Large intestine (tissue), 3 donors: ENCODE data around the gene RCCD1. TPM values are rescaled to one million over a fixed set of nuclear protein-coding genes. Genes with fewer than 3 reads are reported as not detected.
A peak's percentile ranks its signal among the peaks of the same experiment; 100 is the strongest.

Experiments used
- DNase-seq, 2 donors: peaks; one replicate each; pipeline versions ENCODE4 v3.0.0 to v3.0.0-alpha.2; 2013
- H3K27ac ChIP-seq: one replicate; pipeline ENCODE4 v1.5.1; 2013; ENCODE audit warnings: low read length
- H3K27me3 ChIP-seq: 2 replicates; pipeline ENCODE4 v1.6.1; 2013; ENCODE audit warnings: low read length; ENCODE audit not compliant: control insufficient read depth, insufficient read depth
- H3K36me3 ChIP-seq: 2 replicates; pipeline ENCODE4 v1.6.1; 2013; ENCODE audit warnings: low read length; ENCODE audit not compliant: control insufficient read depth, insufficient read depth
- H3K4me1 ChIP-seq: one replicate; pipeline ENCODE4 v1.6.1; 2013; ENCODE audit warnings: low read length; ENCODE audit not compliant: control insufficient read depth, insufficient read depth
- H3K4me3 ChIP-seq: one replicate; pipeline ENCODE4 v1.5.1; 2013; ENCODE audit warnings: low read length
- H3K9me3 ChIP-seq: one replicate; pipeline ENCODE4 v1.6.1; 2013; ENCODE audit warnings: mild to moderate bottlenecking, low read depth, low read length, moderate library complexity; ENCODE audit not compliant: control insufficient read depth
- WGBS: methylation state at CpG from one replicate; pipeline ENCODE4 v1.1.5; 2013; ENCODE audit warnings: low lambda C conversion rate; ENCODE audit not compliant: insufficient coverage; 5-methylcytosine and 5-hydroxymethylcytosine counted together
- polyA plus RNA-seq: library from polyadenylated mRNA; unstranded; fragments of 120-200 nt; gene quantifications from one replicate; pipeline ENCODE4 v1.2.1, GENCODE V29; 2013

The RCCD1 gene
- polyA plus RNA-seq, 1 donor: 22.9 TPM

DNA sequence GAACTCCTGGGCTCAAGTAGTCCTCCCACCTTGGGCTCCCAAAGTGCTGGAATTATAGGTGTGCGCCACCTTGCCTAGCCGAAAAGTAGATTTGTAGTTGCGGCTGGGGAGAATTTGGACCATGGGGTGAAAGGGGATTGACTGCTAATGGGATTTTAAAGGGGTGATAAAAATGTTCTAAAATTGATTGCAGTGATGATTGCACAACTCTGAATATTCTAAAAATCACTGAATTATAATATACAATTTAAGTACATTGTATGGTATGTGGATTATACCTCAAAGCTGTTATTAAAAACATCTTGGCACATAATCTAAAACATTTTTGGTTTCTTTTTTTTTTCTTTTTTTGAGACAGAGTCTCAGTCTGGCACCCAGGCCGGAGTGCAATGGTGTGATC lies 35.8 kb downstream of the RCCD1 start:
- no peak for DNase-seq
- no CpG with 5 or more reads among the region's 4 CpGs for WGBS
- no peaks in the 10 kb centered on the region for H3K27me3 ChIP-seq
- H3K4me3 ChIP-seq: no peak overlapping the region
- no peaks in the 10 kb centered on the region for H3K9me3 ChIP-seq
- no peaks in the 10 kb centered on the region for H3K36me3 ChIP-seq
- peaks cover 3% of the 10 kb centered on the region for H3K4me1 ChIP-seq
- no peak overlapping the region for H3K27ac ChIP-seq

DNA sequence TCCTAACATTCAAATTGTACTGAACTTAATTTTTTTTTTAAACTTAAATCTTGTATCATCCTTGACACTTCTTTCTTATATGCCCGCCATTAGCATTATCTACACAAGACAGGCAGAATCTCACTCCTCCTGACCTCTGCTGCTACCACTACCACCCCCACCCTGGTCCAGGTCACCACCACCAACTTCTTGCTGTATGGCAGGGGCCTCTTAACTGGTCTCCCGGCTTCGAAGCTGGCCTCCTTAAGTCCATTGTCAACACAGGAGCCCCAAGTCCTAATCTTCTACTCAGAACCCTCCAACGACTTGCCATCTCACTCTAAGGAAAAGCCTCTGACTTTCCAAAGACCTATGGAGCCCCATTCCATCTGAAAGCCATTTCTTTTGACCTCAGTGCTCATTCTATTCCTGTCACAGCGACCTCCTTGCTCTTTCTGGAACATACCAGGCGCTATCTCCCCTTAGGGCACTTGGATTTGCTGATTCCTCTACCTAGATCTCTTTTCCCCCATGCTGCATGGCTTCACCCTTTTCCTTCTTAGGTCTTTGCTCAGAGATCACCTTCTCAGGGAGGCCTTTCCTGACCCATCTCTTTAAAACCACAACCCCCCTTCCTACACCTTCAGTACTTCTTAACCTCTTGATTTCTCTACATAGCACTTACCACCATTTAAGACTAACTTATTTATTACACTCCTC lies 37.1 kb downstream of the RCCD1 start:
- Histone ChIP-seq H3K9me3 (no peaks in the 10 kb centered on the region), H3K27ac (no peak overlapping the region), H3K4me3 (no peak overlapping the region), H3K4me1 (peaks cover 3% of the 10 kb centered on the region), H3K36me3 (no peaks in the 10 kb centered on the region), H3K27me3 (no peaks in the 10 kb centered on the region)
- WGBS: 100% methylated on average over 1 of the region's 6 CpGs
- peak in 1 of 2 donors; percentile 21 for DNase-seq

DNA sequence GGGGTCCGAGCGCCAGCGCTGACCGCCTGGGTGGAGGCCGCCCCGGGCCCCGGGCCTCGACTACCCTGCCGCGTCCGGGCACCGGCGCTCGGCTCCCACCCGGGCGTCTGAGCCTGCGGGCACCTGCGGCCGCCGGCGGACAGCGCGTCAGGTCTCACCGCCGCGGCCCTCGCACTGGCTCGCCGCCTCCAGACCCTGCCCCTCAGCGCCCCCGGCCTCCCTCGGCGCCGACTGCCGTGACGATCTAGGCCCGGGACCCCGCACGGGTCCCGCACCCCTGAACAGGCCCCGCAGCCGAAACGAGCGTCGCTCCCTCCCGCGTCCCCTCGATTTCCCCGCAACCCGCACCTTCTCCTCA lies 39.4 kb downstream of the RCCD1 start:
- DNase-seq: no peak
- Histone ChIP-seq H3K27me3 (no peaks in the 10 kb centered on the region), H3K4me1 (peaks cover 3% of the 10 kb centered on the region), H3K4me3 (peak overlapping the region; percentile 83), H3K36me3 (peaks cover 11% of the 10 kb centered on the region), H3K9me3 (no peaks in the 10 kb centered on the region), H3K27ac (peak overlapping the region; percentile 55)
- no CpG with 5 or more reads among the region's 50 CpGs for WGBS

DNA sequence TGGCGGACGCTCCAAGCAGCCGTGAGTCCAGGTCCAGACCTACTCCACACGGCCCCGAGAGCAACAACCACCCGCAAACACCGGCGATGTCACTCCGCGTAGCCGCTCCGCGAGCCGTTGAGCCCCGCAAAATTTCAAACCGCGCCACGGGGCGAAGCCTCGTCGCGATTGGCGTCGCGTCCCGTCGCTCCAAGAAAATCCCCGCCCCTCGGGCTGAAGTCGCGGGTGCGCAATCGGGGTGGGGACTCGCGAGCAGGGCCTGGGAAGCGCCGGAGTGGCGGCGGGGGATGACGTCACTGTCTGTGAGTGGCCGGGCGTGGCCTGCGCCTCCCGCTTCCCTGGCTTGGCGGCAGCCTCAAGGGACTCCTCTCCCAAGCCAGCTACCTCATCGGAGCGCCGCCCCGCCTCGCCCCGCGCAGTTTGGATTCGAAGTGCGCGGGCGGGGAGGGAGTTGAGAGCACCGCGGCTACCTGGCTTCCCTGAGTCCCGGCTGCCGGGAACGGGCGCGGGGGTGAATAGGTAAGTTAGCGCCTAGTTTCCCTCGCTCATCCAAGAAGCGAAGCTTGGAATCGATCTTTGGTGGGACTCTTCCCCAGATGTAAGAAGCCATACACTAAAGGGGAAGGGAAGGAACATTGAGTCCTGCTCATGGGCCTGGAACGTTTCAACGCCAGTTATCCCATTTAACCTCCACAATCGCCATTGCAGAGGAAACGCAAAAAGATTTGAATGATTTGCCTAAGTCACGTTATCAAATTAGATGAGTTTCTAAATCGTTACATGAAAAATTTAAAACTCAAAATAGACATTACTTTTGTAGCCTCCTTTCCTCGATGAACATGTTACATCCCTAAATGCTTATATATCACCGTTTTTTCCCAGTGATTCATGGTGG lies 40.0 kb downstream of the RCCD1 start, which contains the start of gene PRC1:
Gene PRC1, minus strand, starts transcription at position 119 of the 895 bp plus-strand sequence. Its CDS starts 118 bp downstream, at position 1.
- H3K9me3 ChIP-seq: no peaks in the 10 kb centered on the region
- peaks cover 17% of the 10 kb centered on the region for H3K36me3 ChIP-seq
- peak within 1 kb of the TSS; percentile 83 for H3K4me3 ChIP-seq
- H3K27ac ChIP-seq: peak within 1 kb of the TSS; percentile 66
- 0% methylated on average over 1 of the region's 75 CpGs for WGBS
- peaks cover 3% of the 10 kb centered on the region for H3K4me1 ChIP-seq
- DNase-seq: peak; percentile 99 to 100
- H3K27me3 ChIP-seq: no peaks in the 10 kb centered on the region

DNA sequence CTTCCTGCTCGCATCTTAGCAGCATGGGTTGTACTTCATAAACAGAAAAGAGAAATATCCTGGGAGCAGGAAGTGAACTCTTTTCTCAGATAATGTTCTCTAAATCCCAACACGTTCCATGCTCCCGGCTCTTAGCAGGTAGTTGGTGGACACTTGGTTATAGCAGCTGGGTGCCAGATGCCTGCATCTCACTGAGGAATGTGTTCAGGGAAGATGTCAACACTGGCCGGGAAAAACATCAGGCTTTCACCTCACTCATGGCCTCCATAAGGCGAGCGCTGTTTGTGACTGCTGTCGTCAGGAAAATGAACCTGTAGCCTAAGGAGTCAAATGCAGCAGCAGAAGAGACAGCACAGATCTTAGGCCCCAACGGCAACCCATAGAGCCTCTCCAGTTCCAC lies 44.1 kb downstream of the RCCD1 start:
- no peaks in the 10 kb centered on the region for H3K9me3 ChIP-seq
- no peaks in the 10 kb centered on the region for H3K4me1 ChIP-seq
- no peak overlapping the region for H3K27ac ChIP-seq
- no peak overlapping the region for H3K4me3 ChIP-seq
- peaks cover 47% of the 10 kb centered on the region for H3K36me3 ChIP-seq
- no peak for DNase-seq
- no peaks in the 10 kb centered on the region for H3K27me3 ChIP-seq
- no CpG with 5 or more reads among the region's 8 CpGs for WGBS

DNA sequence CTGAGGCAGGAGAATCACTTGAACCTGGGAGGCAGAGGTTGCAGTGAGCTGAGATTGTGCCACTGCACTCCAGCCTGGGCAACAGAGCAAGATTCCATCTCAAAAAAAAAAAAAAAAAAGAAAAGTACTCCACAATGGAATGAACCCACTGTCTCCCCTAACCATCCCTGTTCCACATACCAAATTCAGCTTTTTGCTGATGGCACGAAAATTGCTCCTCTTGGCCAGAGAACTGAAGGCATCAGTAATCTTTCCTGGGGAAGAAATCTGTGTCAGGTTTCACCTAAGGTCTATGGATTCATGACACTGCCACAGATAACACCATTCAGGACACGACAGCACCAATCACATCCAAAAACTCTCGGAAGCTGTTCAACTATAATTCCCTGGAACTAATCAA lies 46.5 kb downstream of the RCCD1 start:
- Histone ChIP-seq H3K9me3 (no peaks in the 10 kb centered on the region), H3K36me3 (peaks cover 67% of the 10 kb centered on the region), H3K4me1 (no peaks in the 10 kb centered on the region), H3K27ac (no peak overlapping the region), H3K4me3 (no peak overlapping the region), H3K27me3 (no peaks in the 10 kb centered on the region)
- no CpG with 5 or more reads among the region's 3 CpGs for WGBS
- no peak for DNase-seq

DNA sequence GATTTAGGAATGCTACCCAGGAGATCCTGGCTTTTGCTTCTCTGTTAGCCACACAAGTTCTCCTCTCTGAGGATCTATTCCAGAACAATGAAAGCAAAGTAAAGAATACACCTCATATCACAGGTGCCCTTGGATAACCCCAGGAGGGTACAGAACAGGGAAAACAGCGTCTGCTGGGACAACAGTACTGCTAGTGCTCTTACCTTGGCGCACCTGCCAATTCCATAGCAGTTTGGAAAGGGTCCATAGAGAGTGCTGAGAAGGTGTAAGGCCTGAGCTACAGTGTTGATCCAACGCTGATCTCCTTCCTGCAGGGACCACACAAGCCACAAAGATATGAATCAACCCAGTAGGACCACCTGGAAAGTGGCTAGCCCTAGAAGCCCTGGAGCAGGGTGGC lies 52.6 kb downstream of the RCCD1 start:
- peaks cover 65% of the 10 kb centered on the region for H3K36me3 ChIP-seq
- H3K4me3 ChIP-seq: no peak overlapping the region
- no CpG with 5 or more reads among the region's 3 CpGs for WGBS
- H3K9me3 ChIP-seq: no peaks in the 10 kb centered on the region
- H3K27me3 ChIP-seq: no peaks in the 10 kb centered on the region
- no peak overlapping the region for H3K27ac ChIP-seq
- H3K4me1 ChIP-seq: no peaks in the 10 kb centered on the region
- DNase-seq: no peak

Other genes starting within 250 kb of the RCCD1 start
- 4.2 TPM for gene BLM, start 237.5 kb upstream of the RCCD1 start, polyA plus RNA-seq
- 91.6 TPM for gene FURIN, start 86.3 kb upstream of the RCCD1 start, polyA plus RNA-seq
- 17.9 TPM for gene FES, start 70.4 kb upstream of the RCCD1 start, polyA plus RNA-seq
- gene MAN2A2, start 51.6 kb upstream of the RCCD1 start, polyA plus RNA-seq: 44.0 TPM
- gene HDDC3, start 22.3 kb upstream of the RCCD1 start, polyA plus RNA-seq: 19.2 TPM
- 49.1 TPM for gene UNC45A, start 19.6 kb upstream of the RCCD1 start, polyA plus RNA-seq
- gene PRC1, start 39.7 kb downstream of the RCCD1 start, polyA plus RNA-seq: 40.0 TPM
- gene VPS33B, start 67.7 kb downstream of the RCCD1 start, polyA plus RNA-seq: 14.2 TPM
- gene SV2B, start 145.4 kb downstream of the RCCD1 start, polyA plus RNA-seq: 2.4 TPM